Measurements from ENCODE around the gene PRKCA. TPM values are rescaled to one million over a fixed set of nuclear protein-coding genes. Genes with fewer than 3 reads are reported as not detected.

PRKCA gene
- total RNA-seq, 4 donors from 2014 or later: 9.0 to 76.1 (median 15.1) TPM

DNA sequence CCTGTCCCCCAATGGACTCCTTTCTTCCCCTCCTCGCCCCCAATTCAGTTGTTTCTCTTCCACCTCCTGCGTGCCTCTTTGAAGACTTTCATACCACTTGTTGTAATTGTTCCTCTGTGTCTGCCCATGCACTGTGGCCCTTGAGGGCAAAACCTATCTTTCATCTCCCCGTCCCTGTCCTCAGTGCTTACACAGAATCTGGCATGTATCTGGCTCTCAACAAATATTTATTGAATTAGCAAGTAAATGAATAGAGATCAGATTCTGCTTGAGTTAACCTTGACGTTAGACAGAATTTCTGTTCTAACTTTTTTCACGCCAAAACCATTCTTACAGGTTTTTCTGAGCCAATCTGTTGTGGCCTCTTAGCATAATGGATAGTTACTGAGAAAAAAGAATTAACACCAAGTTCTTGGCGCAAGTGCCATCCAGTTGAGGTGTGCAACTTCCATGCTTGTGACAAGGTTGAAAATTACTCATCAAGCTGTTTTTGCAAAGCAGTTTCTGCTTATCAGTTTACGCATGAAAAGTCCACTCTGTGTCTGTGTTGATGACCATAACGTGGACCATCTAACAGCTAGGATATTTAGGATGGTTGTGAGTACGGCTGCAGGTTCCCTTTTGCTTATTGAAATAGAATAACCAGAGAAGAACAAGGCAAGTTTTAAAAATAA, 215.1 kb downstream of the PRKCA start:
- intact Hi-C loops (cut with DNase I; ENCODE audit: low total_unique reads): no loop called here
- Histone ChIP-seq H3K36me3 (no peaks in the 10 kb centered on the region), H3K27ac (no peak overlapping the region), H3K4me1 (no peaks in the 10 kb centered on the region), H3K9me3 (no peaks in the 10 kb centered on the region), H3K4me3 (no peak overlapping the region), H3K27me3 (no peaks in the 10 kb centered on the region)
- TF ChIP-seq CTCF (IDR thresholded peaks at IDR 0.05) (no peak), POLR2A (IDR thresholded peaks at IDR 0.05) (no peak)
- DNase-seq: no peak

- Histone ChIP-seq H3K36me3 (no peaks in the 10 kb centered on the region), H3K9me3 (no peaks in the 10 kb centered on the region), H3K27me3 (no peaks in the 10 kb centered on the region), H3K4me3 (no peak overlapping the region), H3K27ac (no peak overlapping the region), H3K4me1 (no peaks in the 10 kb centered on the region)
- intact Hi-C loops (cut with DNase I; ENCODE audit: low total_unique reads): no loop called here
- no peak for TF ChIP-seq CTCF (IDR thresholded peaks at IDR 0.05)
- TF ChIP-seq POLR2A (IDR thresholded peaks at IDR 0.05): no peak
- DNase-seq: no peak
These were observed 215.7 kb downstream of the PRKCA start for GRCh38 chr17:66518108-66518507.

GRCh38 chr17:66518677-66519076, 216.3 kb downstream of the PRKCA start:
- Histone ChIP-seq H3K36me3 (no peaks in the 10 kb centered on the region), H3K27me3 (no peaks in the 10 kb centered on the region), H3K9me3 (no peaks in the 10 kb centered on the region), H3K4me1 (no peaks in the 10 kb centered on the region), H3K27ac (peak overlapping the region in 1 of 2 donors; percentile 4), H3K4me3 (no peak overlapping the region)
- intact Hi-C loops (cut with DNase I; ENCODE audit: low total_unique reads): no loop called here
- TF ChIP-seq CTCF (IDR thresholded peaks at IDR 0.05) (no peak), POLR2A (IDR thresholded peaks at IDR 0.05) (no peak)
- no peak for DNase-seq

- H3K9me3 ChIP-seq: no peaks in the 10 kb centered on the region
- no peak for TF ChIP-seq CTCF (IDR thresholded peaks at IDR 0.05)
- TF ChIP-seq POLR2A (IDR thresholded peaks at IDR 0.05): no peak
- peak overlapping the region in 1 of 2 donors; percentile 4 for H3K27ac ChIP-seq
- H3K27me3 ChIP-seq: no peaks in the 10 kb centered on the region
- no peaks in the 10 kb centered on the region for H3K36me3 ChIP-seq
- H3K4me1 ChIP-seq: no peaks in the 10 kb centered on the region
- no peak overlapping the region for H3K4me3 ChIP-seq
- intact Hi-C loops (cut with DNase I; ENCODE audit: low total_unique reads): no loop called here
- DNase-seq: no peak
These were observed 216.7 kb downstream of the PRKCA start for GRCh38 chr17:66519154-66519553.

DNA sequence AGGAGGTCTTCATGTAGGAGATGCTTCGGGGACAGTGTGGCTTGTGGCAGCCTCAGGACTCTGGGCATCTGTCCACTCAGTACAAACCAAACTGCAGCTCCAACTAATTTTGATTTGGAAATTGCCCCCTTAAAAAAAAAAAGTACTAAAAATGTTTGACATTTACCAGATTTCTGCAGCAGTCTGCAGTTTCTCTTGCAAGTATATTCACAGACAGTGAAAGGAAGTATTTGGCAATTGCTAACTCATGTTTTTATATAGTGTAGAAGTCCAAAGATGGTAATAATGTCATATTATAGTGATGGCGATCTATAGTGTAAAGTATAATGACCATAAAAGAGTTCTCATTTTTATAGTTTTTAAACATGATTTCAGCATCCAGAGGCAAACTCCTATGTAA, 218.6 kb downstream of the PRKCA start:
- H3K27me3 ChIP-seq: no peaks in the 10 kb centered on the region
- no peaks in the 10 kb centered on the region for H3K36me3 ChIP-seq
- no peak for DNase-seq
- peak overlapping the region in 1 of 2 donors; percentile 14 for H3K27ac ChIP-seq
- intact Hi-C loops (cut with DNase I; ENCODE audit: low total_unique reads): no loop called here
- no peak overlapping the region for H3K4me3 ChIP-seq
- H3K9me3 ChIP-seq: no peaks in the 10 kb centered on the region
- H3K4me1 ChIP-seq: no peaks in the 10 kb centered on the region
- no peak for TF ChIP-seq POLR2A (IDR thresholded peaks at IDR 0.05)
- TF ChIP-seq CTCF (IDR thresholded peaks at IDR 0.05): no peak

Data from uterus (tissue), 4 donors.